ENCODE measurements around the gene ZNF281.
"Not testable (repeated sequence)": the region's sequence is repeated elsewhere in the genome, so short reads cannot be mapped to it uniquely, and the experiment has no call there.

ZNF281 gene

GRCh38 chr1:200363264-200363933 lies 46.4 kb downstream of the ZNF281 start:
- DNase-seq (ENCODE audit: low read depth in 2 of 2): no peak

- DNase-seq (ENCODE audit: low read depth in 2 of 2): no peak
Observed at GRCh38 chr1:200362421-200362820, 47.4 kb downstream of the ZNF281 start.

GRCh38 chr1:200359610-200360163 lies 50.1 kb downstream of the ZNF281 start:
- DNase-seq (ENCODE audit: low read depth in 2 of 2): no peak

DNA sequence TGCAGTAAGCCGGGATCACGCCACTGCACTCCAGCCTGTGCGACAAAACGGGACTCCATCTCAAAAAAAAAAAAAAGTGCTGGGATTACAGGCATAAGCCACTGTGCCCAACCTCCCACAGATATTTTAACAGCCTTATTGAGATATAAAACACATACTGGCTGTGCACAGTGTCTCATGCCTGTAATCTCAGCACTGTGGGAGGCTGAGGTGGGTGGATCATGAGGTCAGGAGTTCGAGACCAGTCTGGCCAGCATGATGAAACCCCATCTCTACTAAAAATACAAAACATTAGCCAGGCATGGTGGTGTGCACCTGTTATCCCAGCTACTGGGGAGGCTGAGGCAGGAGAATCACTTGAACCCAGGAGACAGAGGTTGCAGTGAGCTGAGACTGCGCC lies 51.9 kb downstream of the ZNF281 start:
- not testable (repeated sequence) for DNase-seq (ENCODE audit: low read depth in 2 of 2)

GRCh38 chr1:200355801-200356200 lies 54.0 kb downstream of the ZNF281 start:
- DNase-seq (ENCODE audit: low read depth in 2 of 2): no peak

All from stimulated activated CD8-positive, alpha-beta memory T cell treated with anti-CD3 and anti-CD28 coated beads, Interleukin-2, amount 100 ng/mL, for 1 hour (primary cell).